Activated naive CD4-positive, alpha-beta T cell (primary cell): ENCODE measurements around the gene VAMP1.
"Not testable (repeated sequence)": the region's sequence is repeated elsewhere in the genome, so short reads cannot be mapped to it uniquely, and the experiment has no call there.

Source experiments
- DNase-seq, 4 experiments: peaks; one replicate each; lab custom pipeline; 2025; lab: John Stamatoyannopoulos, UW

The VAMP1 gene, protein sequence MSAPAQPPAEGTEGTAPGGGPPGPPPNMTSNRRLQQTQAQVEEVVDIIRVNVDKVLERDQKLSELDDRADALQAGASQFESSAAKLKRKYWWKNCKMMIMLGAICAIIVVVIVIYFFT

DNA sequence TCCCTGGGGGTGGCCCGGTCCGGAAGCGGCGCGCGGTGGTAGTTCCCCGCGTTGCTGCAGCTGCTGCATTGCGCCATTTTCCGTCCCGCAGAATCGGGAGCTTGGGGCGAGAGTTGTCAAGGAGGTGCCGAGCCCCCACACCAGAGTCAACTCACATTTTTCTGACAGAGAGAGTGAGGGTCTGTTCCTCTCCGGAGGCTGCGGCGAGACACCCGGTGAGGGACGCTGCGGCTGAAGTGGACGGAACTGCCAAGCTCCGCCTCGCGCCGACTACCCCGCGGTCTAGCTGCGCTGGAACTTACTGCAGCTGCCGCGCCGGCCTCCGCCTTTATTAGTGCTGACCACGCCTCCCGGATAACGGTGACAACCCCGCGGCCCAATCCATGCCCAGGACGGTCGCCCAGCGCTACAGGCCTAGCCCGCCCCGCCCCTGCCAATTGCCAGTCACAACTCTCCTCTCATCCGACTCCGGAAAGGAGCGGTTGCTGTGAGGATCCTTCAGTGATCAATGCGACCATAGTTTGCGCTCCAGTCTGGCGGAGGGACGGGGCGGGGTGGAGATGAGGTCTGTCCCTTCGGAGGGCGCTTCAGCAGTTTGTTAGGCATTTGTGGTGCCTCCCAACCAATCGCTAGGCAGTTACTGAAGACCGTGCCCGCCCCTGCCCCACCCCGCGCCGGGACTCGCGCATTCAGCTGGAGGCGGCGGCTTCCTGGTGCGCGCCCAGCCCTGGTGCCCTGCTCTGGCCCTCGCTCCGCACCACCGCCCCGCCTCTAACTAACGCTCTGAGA lies at the start of gene VAMP1:
TSS of gene VAMP1 (minus strand) at position 303 of the 789 bp plus-strand sequence. CDS start at position 157, 146 bp downstream.
- DNase-seq = peak; percentile 92 to 96 (median 94)

DNA sequence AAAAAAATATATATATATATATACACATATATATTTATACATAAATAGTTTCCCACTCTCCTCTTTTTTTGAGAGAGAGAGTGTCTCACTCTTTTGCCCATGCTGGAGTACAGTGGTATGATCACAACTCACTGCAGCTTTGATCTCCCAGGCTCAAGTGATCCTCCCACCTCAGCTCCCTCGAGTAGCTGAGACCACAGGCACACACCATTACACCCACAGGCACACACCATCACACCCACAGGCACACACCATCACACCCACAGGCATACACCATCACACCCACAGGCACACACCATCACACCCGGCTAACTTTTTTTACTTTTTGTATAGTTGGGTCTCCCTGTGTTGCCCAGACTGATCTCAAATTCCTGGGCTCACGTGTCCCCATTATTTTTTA lies 49.7 kb upstream of the VAMP1 start:
- DNase-seq = no peak

DNA sequence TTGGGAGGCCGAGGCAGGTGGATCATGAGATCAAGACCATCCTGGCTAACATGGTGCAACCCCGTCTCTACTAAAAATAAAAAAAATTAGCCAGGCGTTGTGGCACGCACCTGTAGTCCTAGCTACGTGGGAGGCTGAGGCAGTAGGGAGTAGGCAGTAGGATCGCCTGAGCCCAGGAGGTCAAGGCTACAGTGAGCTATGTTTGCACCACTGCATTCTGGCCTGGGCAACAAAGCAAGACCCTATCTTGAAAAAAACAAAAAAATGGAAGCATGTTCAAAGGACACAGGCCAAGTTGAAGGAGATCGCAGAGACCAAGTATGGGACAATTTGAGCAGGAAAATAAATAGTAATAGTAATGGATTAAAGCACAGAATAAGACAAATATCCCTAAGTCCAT lies 37.6 kb upstream of the VAMP1 start:
- DNase-seq = no peak

DNA sequence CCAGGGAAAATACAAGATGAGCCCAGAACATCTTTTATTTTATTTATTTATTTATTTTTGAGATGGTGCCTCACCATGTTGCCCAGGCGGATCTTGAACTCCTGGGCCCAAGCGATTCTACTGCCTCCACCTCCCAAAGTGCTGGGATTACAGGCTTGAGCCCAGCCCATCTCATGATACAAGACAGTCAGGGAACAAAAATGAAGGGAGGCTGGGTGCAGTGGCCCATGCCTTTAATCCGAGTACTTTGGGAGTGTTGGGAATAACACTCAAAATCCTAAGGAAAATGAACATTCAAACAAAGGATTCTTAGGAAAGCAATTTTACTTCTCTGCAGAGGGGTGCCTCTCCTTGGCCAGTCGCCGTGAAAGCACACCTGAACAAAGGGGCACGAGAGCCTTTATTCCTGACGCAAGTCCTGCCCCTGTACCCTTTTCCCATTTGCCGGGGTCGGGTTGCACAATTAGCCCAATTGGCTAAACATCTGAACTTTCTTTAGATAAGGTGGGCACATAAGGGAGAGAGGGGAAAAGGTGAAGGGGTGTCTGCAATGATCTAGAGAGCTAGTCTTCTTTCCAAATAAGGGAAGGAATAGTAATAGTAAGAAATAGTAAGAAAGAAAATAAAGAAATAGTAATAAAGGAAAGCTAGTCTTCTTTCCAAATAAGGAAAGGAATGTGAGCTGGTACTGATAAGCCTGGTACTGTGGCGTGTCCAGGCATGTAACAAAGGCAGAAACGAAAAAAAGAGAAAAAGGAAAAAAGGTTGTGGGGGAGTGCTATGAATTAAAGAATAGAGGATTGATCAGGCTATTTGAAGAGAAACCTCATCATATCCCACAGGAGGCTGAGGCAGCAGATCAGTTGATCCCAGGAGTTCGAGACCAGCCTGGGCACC lies 36.9 kb upstream of the VAMP1 start:
- DNase-seq = no peak

DNA sequence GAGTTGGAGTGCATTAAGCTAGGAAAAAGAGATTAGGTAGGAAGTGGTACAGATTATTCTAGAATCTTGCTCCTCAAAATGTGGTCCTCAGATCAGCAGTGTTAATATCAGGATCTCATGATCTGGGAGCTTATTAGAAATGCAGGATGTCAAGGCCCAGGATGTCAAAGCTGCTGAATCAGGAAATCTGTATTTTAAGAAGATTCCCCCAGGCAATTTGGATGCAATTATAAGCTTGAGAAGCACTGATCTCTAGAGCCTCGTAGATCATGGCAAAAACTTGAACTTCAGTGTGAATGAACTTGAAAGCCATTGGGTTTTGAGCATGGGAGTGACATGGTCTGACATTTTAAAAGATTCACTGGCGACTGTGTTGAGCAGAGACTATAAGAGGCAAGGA lies 30.0 kb upstream of the VAMP1 start:
- DNase-seq = no peak

DNA sequence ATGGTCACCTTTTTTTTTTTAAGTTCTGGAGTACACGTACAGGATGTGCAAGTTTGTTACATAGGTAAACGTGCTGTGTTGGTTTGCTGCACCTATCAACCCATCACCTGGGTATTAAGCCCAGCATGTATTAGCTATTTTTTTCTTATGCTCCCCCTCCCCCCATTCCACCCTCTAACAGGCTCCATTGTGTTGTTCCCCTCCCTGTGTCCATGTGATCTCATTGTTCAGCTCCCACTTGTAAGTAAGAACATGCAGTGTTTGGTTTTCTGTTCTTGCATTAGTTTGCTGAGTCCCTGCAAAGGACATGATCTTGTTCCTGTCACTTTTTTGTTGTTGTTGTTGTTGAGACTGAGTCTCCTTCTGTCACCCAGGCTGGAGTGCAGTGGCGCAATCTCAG lies 26.8 kb upstream of the VAMP1 start:
- DNase-seq = not testable (repeated sequence)

DNA sequence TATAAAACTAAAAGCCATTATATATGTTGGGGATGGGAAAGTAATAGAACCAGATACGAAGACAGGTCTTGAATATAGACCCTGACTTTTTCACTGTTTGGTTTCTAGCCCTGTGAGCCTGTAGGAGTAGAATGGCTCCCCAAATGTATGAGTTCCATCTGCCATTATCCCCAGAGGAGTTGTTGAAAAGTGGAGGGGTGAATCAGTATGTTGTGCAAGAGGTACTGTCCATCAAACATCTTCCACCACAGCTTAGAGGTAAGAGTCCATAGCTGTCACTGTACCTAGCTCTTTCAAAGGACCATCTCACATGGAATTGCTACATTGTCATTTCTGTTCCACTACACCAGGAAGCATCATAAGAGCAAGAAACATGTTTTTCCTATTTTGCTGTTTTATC lies 24.5 kb upstream of the VAMP1 start:
- DNase-seq = no peak

DNA sequence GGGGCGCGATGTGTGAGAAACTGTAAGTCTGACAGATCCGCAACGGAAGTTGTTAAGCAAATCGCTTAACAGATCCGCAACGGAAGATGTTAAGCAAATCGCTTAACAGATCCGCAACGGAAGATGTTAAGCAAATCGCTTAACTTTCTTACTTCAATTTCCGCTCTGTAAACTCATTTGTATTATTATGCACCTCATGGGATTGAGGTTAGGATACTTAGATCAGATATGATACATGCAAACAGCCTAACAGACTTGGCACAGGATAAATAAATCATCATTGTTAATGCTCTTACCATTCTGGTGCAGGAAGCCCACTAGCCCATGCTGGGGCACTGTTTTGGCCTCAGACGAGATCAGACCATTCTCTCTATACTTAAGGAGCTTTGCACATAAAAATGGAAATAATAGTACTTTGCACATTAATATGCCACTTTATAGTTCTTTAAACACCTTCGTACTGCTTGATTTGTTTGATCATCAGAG lies 23.8 kb upstream of the VAMP1 start:
- DNase-seq = no peak

DNA sequence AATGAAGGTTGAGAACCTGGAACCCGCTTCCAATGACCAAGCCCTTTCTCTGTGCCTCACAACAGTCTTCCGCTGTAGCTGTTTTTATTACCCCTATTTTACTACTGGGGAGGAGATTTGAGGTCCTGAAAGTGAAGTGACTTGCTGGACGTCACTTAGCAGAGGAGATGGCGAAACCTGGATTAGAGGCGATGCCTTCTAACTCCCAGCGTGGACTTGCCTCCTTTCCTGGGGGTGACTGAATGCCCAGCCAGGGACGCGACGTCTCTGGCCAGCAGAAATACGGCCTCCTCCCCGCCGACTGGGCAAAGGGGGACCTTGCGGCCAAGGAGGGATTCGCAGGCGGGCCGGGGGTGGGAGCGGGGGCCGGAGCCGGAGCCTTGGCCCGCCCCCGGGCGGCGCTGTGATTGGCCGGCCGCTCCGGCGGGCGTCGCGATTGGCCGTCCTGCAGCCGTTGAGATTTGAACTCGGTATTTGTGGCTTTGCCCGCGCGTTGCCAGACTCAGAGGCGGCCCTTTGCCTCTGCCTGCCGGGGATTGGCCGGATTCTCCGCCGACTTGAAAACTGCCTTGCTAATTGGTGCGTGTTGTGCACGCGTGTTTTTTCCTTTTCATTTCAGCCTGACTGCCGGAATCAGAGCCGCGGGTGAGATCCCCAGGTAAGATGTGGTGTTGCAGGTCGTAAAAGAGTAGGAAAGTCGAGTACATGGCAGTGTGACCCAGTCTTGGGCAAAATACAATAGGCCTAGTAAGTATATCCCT lies 23.2 kb upstream of the VAMP1 start, which contains the start of gene NCAPD2:
TSS of gene NCAPD2 (plus strand) at position 606 of the 761 bp plus-strand sequence. CDS start 997 bp downstream, outside the sequence.
- peak; percentile 80 to 89 (median 86) for DNase-seq

DNA sequence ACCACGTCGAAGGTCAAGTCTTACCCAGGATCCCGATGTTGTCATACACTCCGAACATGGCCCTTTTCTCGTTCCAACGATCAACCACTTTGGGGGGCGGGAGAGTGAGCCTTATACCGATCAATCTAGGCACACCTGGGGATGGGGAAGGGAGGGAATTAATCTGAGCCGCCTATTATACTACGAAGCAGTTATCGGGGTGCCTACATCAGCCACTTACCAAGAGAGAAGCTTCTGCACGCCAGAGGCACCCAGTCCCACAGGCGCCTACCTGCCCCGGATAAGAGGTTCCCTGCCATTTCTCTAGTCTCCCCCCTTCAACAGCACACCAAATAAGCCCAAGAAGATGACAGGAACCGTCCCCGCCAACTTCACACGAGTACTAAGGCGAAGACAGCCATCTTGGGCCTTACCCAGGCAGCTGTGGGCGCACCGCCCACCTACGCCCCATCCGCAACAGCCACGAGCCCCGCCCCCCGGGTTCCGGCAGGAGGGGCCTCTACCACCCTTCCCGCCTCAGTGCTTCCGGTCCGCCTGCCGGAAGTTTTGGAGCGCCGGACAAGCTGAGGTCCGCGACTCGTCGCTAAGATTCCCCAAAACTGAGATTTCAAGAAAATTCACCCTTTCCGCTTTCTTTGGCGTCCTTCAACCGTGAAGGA lies 22.5 kb upstream of the VAMP1 start, which contains the start of gene MRPL51:
TSS of gene MRPL51 (minus strand) at position 425 of the 659 bp plus-strand sequence. CDS start at position 299, 126 bp downstream.
- DNase-seq = peak; percentile 81 to 96 (median 90)

DNA sequence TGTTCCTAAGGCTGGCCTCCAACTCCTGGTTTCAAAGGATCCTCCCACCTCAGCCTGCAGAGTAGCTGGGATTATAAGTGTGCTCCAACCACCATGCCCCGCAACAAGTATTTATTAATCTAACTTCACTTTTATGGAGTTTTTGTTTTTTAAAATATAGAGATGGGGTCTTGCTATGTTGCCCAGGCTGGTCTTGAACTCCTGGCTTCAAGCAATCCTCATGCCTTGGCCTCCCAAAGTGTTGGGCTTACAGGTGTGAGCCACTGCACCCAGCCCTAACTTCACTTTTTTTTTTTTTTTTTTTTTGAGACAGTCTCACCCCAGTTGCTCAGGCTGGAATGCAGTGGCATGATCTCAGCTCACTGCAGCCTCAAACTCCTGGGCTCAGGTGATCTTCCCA lies 20.2 kb upstream of the VAMP1 start:
- not testable (repeated sequence) for DNase-seq

DNA sequence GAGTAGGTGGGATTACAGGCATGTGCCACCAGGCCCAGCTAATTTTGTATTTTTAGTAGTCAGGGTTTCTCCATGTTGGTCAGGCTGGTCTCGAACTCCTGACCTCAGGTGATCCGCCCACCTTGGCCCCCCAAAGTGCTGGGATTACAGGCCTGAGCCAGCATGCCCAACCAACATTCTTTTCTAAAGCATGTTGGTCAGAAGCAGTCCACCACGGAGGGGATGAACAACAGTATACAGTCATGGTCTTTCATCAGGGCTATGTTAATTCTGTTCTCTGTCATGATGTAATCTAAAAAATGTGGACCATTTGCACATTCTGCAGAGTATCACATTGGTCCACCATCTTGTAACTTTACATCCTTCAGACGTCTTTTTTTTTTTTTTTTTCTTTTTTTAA lies 19.0 kb upstream of the VAMP1 start:
- DNase-seq = no peak

DNA sequence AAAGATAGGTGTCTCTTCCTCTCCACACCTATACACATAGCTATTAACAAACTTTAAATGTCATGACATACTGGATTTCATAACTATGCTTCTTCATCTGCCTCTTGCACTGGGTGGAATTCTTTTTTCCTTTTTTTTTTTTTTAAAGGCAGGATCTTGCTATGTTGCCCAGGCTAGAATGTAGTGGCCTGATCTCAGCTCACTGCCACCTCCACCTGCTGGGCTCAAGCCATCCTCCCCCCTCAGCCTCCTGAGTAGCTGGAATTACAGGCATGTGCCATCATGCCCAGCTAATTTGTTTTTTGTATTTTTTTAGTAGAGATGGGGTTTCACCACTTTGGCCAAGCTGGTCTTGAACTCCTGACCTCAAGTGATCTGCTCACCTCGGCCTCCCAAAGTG lies 17.8 kb upstream of the VAMP1 start:
- no peak for DNase-seq

DNA sequence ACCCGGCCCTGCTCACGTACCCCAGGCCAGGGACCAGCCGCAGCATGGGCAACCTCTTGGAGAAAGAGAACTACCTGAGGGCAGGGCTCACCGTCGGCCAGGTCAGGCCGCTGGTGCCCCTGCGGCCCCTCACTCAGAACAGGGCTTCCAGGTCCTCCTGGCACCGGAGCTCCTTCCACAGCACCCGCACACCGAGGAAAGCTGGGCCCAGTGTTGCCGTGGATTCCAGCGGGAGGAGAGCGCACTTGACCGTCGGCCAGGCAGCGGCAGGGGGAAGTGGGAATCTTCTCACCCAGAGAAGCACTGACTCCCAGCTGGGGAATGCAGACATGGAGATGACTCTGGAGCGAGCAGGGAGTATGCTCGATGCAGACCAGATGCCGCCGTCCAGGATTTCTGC lies 7.9 kb upstream of the VAMP1 start:
- DNase-seq = no peak

DNA sequence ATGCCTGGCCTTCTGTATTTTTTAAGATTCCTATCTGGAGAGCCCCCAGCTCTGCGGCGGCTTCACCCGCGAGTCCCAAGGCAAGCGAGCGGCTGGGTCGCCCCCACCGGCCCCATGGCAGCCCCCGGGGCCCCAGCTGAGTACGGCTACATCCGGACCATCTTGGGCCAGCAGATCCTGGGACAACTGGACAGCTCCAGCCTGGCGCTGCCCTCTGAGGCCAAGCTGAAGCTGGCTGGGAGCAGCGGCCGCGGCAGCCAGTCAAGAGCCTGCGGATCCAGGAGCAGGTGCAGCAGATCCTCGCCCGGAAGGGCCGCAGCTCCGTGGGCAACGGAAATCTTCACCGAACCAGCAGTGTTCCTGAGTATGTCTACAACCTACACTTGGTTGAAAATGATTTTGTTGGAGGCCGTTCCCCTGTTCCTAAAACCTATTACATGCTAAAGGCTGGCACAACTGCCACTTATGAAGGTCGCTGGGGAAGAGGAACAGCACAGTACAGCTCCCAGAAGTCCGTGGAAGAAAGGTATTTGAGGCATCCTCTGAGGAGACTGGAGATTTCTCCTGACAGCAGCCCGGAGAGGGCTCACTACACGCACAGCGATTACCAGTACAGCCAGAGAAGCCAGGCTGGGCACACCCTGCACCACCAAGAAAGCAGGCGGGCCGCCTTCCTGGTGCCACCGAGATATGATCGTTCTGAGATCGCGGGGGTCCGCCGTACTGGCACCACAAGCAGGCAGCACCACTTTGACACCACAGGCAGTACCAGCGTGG lies 7.3 kb upstream of the VAMP1 start:
- DNase-seq = not testable (repeated sequence)

DNA sequence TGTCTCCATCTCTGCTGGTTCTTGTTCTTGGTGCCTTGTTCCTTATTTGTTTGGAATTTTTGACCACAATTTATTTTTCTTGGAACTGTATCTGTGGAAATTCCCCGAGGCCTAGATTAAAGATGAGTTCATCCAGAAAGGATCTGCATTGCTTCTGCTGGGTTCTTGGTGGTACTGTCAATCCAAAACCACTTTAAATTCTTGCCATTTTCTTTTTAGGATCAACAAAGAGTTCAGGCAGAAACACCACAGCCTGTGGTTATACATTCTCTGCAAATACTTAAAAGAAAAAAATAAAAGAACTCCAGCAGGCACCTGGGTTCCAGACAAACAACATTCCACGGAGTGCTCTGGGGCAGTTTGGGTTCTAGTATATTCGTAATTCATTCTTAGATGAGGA lies 6.0 kb upstream of the VAMP1 start:
- no peak for DNase-seq

DNA sequence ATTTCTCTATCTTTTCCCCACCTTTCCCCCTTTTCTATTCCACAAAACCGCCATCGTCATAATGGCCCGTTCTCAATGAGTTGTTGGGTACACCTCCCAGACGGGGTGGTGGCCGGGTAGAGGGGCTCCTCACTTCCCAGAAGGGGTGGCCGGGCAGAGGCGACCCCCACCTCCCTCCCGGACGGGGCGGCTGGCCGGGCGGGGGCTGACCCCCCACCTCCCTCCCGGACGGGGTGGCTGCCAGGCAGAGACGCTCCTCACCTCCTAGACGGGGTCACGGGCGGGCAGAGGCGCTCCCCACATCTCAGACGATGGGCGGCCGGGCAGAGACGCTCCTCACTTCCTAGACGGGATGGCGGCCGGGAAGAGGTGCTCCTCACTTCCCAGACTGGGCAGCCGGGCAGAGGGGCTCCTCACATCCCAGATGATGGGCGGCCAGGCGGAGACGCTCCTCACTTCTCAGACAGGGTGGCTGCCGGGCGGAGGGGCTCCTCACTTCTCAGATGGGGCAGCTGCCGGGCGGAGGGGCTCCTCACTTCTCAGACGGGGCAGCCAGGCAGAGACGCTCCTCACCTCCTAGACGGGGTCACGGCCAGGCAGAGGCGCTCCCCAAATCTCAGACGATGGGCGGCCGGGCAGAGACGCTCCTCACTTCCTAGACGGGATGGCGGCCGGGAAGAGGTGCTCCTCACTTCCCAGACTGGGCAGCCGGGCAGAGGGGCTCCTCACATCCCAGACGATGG lies 4.9 kb upstream of the VAMP1 start:
- DNase-seq = not testable (repeated sequence)

DNA sequence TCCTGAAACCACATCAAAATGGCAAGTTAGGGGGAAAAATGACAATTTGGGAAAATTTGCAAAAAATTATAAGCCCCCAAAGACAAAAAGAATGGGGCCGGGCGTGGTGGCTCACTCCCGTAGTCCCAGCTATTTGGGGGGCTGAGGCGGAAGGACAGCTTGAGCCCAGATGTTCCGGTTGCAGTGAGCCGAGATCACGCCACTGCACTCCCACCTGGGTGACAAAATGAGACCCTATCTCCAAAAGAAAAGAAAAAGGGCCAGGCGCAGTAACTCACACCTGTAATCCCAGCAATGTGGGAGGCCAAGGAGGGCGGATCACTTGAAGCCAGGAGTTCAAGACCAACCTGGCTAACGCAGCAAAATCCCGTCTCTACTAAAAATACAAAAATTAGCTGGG lies 2.0 kb upstream of the VAMP1 start:
- no peak for DNase-seq

DNA sequence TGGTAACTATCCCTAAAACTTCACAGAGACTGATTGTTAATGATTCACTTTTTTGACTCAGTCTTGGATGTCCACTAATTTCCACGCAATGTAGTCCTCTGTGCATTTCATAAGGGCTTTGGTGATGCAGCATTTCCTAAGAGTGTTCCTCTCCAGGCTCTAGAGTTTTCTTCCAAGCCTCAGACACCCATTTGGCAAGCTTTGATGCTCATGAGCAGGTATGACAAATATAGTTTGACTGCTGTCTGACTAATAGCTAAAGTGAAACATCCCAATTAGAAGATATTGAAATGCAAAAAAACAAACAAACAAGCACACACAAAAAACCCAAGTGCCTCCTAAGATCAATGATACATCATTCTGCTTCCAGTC lies 1.5 kb upstream of the VAMP1 start:
- DNase-seq = no peak
